Neural progenitor cell (in vitro differentiated cells): ENCODE data around the gene GADD45G.

Experiments
- EZH2 ChIP-seq: fragments of 200-600 bp; sonication (generic); IDR thresholded peaks from 2 replicates; pipeline ENCODE4 v1.6.1; 2017; ENCODE audit warnings: antibody characterized with exemption, mild to moderate bottlenecking, moderate library complexity
- TF ChIP-seq, protein P1 (sequence below): fragments of 200-600 bp; sonication (generic); IDR thresholded peaks from 2 replicates; pipeline ENCODE4 v1.5.1; 2017; ENCODE audit warnings: antibody characterized with exemption, mild to moderate bottlenecking

GRCh38 chr9:89574309-89574708, 30.5 kb upstream of the GADD45G start:
- TF ChIP-seq, protein P1, sequence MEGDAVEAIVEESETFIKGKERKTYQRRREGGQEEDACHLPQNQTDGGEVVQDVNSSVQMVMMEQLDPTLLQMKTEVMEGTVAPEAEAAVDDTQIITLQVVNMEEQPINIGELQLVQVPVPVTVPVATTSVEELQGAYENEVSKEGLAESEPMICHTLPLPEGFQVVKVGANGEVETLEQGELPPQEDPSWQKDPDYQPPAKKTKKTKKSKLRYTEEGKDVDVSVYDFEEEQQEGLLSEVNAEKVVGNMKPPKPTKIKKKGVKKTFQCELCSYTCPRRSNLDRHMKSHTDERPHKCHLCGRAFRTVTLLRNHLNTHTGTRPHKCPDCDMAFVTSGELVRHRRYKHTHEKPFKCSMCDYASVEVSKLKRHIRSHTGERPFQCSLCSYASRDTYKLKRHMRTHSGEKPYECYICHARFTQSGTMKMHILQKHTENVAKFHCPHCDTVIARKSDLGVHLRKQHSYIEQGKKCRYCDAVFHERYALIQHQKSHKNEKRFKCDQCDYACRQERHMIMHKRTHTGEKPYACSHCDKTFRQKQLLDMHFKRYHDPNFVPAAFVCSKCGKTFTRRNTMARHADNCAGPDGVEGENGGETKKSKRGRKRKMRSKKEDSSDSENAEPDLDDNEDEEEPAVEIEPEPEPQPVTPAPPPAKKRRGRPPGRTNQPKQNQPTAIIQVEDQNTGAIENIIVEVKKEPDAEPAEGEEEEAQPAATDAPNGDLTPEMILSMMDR, result no peak
- TF ChIP-seq EZH2, result no peak
